ENCODE results near the gene TXNDC16.
"Not testable (repeated sequence)": the region's sequence is repeated elsewhere in the genome, so short reads cannot be mapped to it uniquely, and the experiment has no call there.

Gene TXNDC16

GRCh38 chr14:52481864-52482263 is 70.4 kb downstream of the TXNDC16 start:
- Histone ChIP-seq H4K20me1 (ENCODE audit: insufficient read depth, low read length) (no peaks in the 10 kb centered on the region), H3K79me2 (ENCODE audit: low read length) (no peaks in the 10 kb centered on the region), H3K36me3 (replicated peaks; ENCODE audit: insufficient read depth, low read length) (no peaks in the 10 kb centered on the region), H3K4me3 (ENCODE audit: low read length) (no peak overlapping the region), H3K27me3 (replicated peaks; ENCODE audit: insufficient read depth, low read length) (no peaks in the 10 kb centered on the region), H3K9me3 (replicated peaks; ENCODE audit: insufficient read depth, low read length) (no peaks in the 10 kb centered on the region), H2AFZ (ENCODE audit: low read length) (no peak overlapping the region), H3K27ac (ENCODE audit: low read length) (peak overlapping the region; percentile 43; the same call in 1 of the 2 replicates), H3K9ac (ENCODE audit: low read length) (no peak overlapping the region), H3K4me2 (ENCODE audit: low read depth, low read length) (peak overlapping the region; percentile 33; the same call in 1 of the 2 replicates), H3K9me2 (replicated peaks; ENCODE audit: insufficient read depth, low read length) (no peaks in the 10 kb centered on the region), H3F3A (ENCODE audit: insufficient read depth, low read length) (no peaks in the 10 kb centered on the region), H3K4me1 (ENCODE audit: low read length) (peaks cover 17% of the 10 kb centered on the region)
- peak; percentile 44 for DNase-seq
- TF ChIP-seq CTCF (IDR thresholded peaks at IDR 0.05; ENCODE audit: low read length), result no peak
- TF ChIP-seq EZH2 (optimal IDR thresholded peaks at IDR 0.05; ENCODE audit: low read depth, low read length), result no peak
- no peak for TF ChIP-seq EZH2phosphoT487 (IDR thresholded peaks at IDR 0.05; ENCODE audit: low read length)

GRCh38 chr14:52473557-52473956 is 78.7 kb downstream of the TXNDC16 start:
- no peaks in the 10 kb centered on the region for H3K9me3 ChIP-seq (replicated peaks; ENCODE audit: insufficient read depth, low read length)
- no peaks in the 10 kb centered on the region for H4K20me1 ChIP-seq (ENCODE audit: insufficient read depth, low read length)
- no peak overlapping the region for H3K4me2 ChIP-seq (ENCODE audit: low read depth, low read length)
- no peak for TF ChIP-seq EZH2 (optimal IDR thresholded peaks at IDR 0.05; ENCODE audit: low read depth, low read length)
- peak; percentile 20 for TF ChIP-seq CTCF (IDR thresholded peaks at IDR 0.05; ENCODE audit: low read length)
- no peak for TF ChIP-seq EZH2phosphoT487 (IDR thresholded peaks at IDR 0.05; ENCODE audit: low read length)
- H3K79me2 ChIP-seq (ENCODE audit: low read length), result no peaks in the 10 kb centered on the region
- DNase-seq, result no peak
- H3K27me3 ChIP-seq (replicated peaks; ENCODE audit: insufficient read depth, low read length), result no peaks in the 10 kb centered on the region
- no peak overlapping the region for H3K4me3 ChIP-seq (ENCODE audit: low read length)
- no peak overlapping the region for H3K27ac ChIP-seq (ENCODE audit: low read length)
- H3K4me1 ChIP-seq (ENCODE audit: low read length), result no peaks in the 10 kb centered on the region
- H2AFZ ChIP-seq (ENCODE audit: low read length), result no peak overlapping the region
- H3K36me3 ChIP-seq (replicated peaks; ENCODE audit: insufficient read depth, low read length), result no peaks in the 10 kb centered on the region
- H3K9me2 ChIP-seq (replicated peaks; ENCODE audit: insufficient read depth, low read length), result no peaks in the 10 kb centered on the region
- H3K9ac ChIP-seq (ENCODE audit: low read length), result no peak overlapping the region
- H3F3A ChIP-seq (ENCODE audit: insufficient read depth, low read length), result no peaks in the 10 kb centered on the region

GRCh38 chr14:52472728-52473127 is 79.6 kb downstream of the TXNDC16 start:
- Histone ChIP-seq H2AFZ (ENCODE audit: low read length) (no peak overlapping the region), H3K4me1 (ENCODE audit: low read length) (peaks cover 4% of the 10 kb centered on the region), H3K27me3 (replicated peaks; ENCODE audit: insufficient read depth, low read length) (no peaks in the 10 kb centered on the region), H3K27ac (ENCODE audit: low read length) (no peak overlapping the region), H3K79me2 (ENCODE audit: low read length) (no peaks in the 10 kb centered on the region), H3K9me2 (replicated peaks; ENCODE audit: insufficient read depth, low read length) (no peaks in the 10 kb centered on the region), H3F3A (ENCODE audit: insufficient read depth, low read length) (peaks cover 4% of the 10 kb centered on the region; the same call in 1 of the 2 replicates), H3K9ac (ENCODE audit: low read length) (no peak overlapping the region), H4K20me1 (ENCODE audit: insufficient read depth, low read length) (no peaks in the 10 kb centered on the region), H3K4me3 (ENCODE audit: low read length) (no peak overlapping the region), H3K9me3 (replicated peaks; ENCODE audit: insufficient read depth, low read length) (no peaks in the 10 kb centered on the region), H3K36me3 (replicated peaks; ENCODE audit: insufficient read depth, low read length) (no peaks in the 10 kb centered on the region), H3K4me2 (ENCODE audit: low read depth, low read length) (no peak overlapping the region)
- DNase-seq, result no peak
- TF ChIP-seq CTCF (IDR thresholded peaks at IDR 0.05; ENCODE audit: low read length) (no peak), EZH2phosphoT487 (IDR thresholded peaks at IDR 0.05; ENCODE audit: low read length) (no peak), EZH2 (optimal IDR thresholded peaks at IDR 0.05; ENCODE audit: low read depth, low read length) (no peak)

- H3K4me2 ChIP-seq (ENCODE audit: low read depth, low read length); H3K27me3 ChIP-seq (replicated peaks; ENCODE audit: insufficient read depth, low read length); H3K9ac ChIP-seq (ENCODE audit: low read length); H3K79me2 ChIP-seq (ENCODE audit: low read length); H4K20me1 ChIP-seq (ENCODE audit: insufficient read depth, low read length); H3K9me3 ChIP-seq (replicated peaks; ENCODE audit: insufficient read depth, low read length); H3K4me1 ChIP-seq (ENCODE audit: low read length); H3K9me2 ChIP-seq (replicated peaks; ENCODE audit: insufficient read depth, low read length); H3K36me3 ChIP-seq (replicated peaks; ENCODE audit: insufficient read depth, low read length); DNase-seq; H3K4me3 ChIP-seq (ENCODE audit: low read length); H3K27ac ChIP-seq (ENCODE audit: low read length); H2AFZ ChIP-seq (ENCODE audit: low read length); H3F3A ChIP-seq (ENCODE audit: insufficient read depth, low read length): not testable (repeated sequence)
Measured at GRCh38 chr14:52472251-52472650, 80.1 kb downstream of the TXNDC16 start.
